HUES6 (cell line): Measurements from ENCODE around the gene HDDC2.

Experiments used
- H3K27ac ChIP-seq: 2 replicates; pipeline ENCODE4 v1.7.0; 2013; ENCODE audit warnings: low read depth, mild to moderate bottlenecking, low read length, inconsistent platforms
- H3K27me3 ChIP-seq: 2 replicates; pipeline ENCODE4 v1.6.1; 2013; ENCODE audit warnings: low read length; ENCODE audit not compliant: control insufficient read depth, insufficient read depth
- H3K36me3 ChIP-seq: 2 replicates; pipeline ENCODE4 v1.6.1; 2013; ENCODE audit warnings: low read length; ENCODE audit not compliant: control insufficient read depth, insufficient read depth
- H3K4me1 ChIP-seq: 2 replicates; pipeline ENCODE4 v1.6.1; 2013; ENCODE audit warnings: low read length; ENCODE audit not compliant: control insufficient read depth, insufficient read depth
- H3K4me3 ChIP-seq: 2 replicates; pipeline ENCODE4 v1.5.1; 2013; ENCODE audit warnings: low read depth, low read length
- H3K9ac ChIP-seq: one replicate; pipeline ENCODE4 v1.6.1; 2013; ENCODE audit warnings: mild to moderate bottlenecking, low read length
- H3K9me3 ChIP-seq: 2 replicates; pipeline ENCODE4 v1.6.1; 2013; ENCODE audit warnings: low read depth, low read length; ENCODE audit not compliant: control insufficient read depth, insufficient read depth

Gene HDDC2

DNA sequence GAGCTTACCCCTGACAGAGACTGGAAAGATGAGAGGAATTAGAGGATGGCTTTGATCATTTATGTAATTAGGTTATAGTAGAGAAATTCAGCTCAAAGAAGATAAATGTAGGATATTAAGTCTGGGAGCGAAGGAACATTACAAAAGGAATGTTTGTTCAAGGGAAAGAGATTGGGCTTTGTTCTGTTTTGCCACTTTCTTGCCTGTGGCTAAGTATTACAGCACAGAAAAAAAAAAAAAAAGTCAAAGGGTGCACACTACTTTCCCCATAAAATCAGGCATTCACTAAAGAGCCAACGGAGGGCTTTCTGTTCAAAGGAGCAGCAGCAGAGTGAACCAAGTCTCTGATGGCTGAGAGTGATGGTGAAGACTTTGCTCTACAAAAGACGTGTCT is 5.0 kb upstream of the HDDC2 start:
- Histone ChIP-seq H3K9ac (no peak overlapping the region), H3K27ac (no peak overlapping the region), H3K27me3 (no peaks in the 10 kb centered on the region), H3K9me3 (peaks cover 4% of the 10 kb centered on the region; the same call in 1 of the 2 replicates), H3K36me3 (no peaks in the 10 kb centered on the region), H3K4me1 (peaks cover 2% of the 10 kb centered on the region; the same call in 1 of the 2 replicates), H3K4me3 (no peak overlapping the region)

GRCh38 chr6:125304970-125305660 is 3.3 kb upstream of the HDDC2 start:
- Histone ChIP-seq H3K36me3 (peaks cover 3% of the 10 kb centered on the region), H3K27ac (no peak overlapping the region), H3K4me1 (no peaks in the 10 kb centered on the region), H3K4me3 (no peak overlapping the region), H3K9ac (no peak overlapping the region), H3K9me3 (peaks cover 4% of the 10 kb centered on the region; the same call in 1 of the 2 replicates), H3K27me3 (no peaks in the 10 kb centered on the region)

DNA sequence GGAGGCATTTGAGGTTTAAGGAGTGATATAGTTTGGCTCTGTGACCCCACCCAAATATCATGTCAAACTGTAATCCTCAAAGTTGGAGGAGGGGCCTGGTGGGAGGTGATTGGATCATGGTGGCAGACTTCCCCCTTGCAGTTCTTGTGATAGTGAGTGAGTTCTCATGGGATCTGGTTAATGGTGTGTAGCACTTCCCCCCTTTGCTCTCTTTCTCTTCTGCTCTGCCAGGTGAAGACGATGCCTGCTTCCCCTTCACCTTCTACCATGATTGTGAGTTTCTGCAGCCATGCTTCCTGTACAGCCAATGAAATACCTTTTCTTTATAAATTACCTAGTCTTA is 1.7 kb upstream of the HDDC2 start:
- H3K27me3 ChIP-seq: no peaks in the 10 kb centered on the region
- H3K36me3 ChIP-seq: peaks cover 15% of the 10 kb centered on the region
- H3K9ac ChIP-seq: no peak overlapping the region
- H3K4me1 ChIP-seq: no peaks in the 10 kb centered on the region
- no peak overlapping the region for H3K27ac ChIP-seq
- H3K4me3 ChIP-seq: no peak overlapping the region
- H3K9me3 ChIP-seq: peaks cover 4% of the 10 kb centered on the region; the same call in 1 of the 2 replicates

GRCh38 chr6:125302840-125303511 is 1.2 kb upstream of the HDDC2 start:
- Histone ChIP-seq H3K27ac (no peak overlapping the region), H3K4me3 (no peak overlapping the region), H3K4me1 (no peaks in the 10 kb centered on the region), H3K27me3 (no peaks in the 10 kb centered on the region), H3K36me3 (peaks cover 20% of the 10 kb centered on the region), H3K9ac (no peak overlapping the region), H3K9me3 (peaks cover 4% of the 10 kb centered on the region; the same call in 1 of the 2 replicates)

- H3K4me1 ChIP-seq: no peaks in the 10 kb centered on the region
- H3K9me3 ChIP-seq: peaks cover 4% of the 10 kb centered on the region; the same call in 1 of the 2 replicates
- H3K9ac ChIP-seq: peak overlapping the region; percentile 94
- H3K27ac ChIP-seq: peak overlapping the region; percentile 84; the same call in 1 of the 2 replicates
- H3K27me3 ChIP-seq: no peaks in the 10 kb centered on the region
- H3K4me3 ChIP-seq: peak overlapping the region; percentile 79
- H3K36me3 ChIP-seq: peaks cover 40% of the 10 kb centered on the region
Measured at GRCh38 chr6:125300992-125301434, 754 bp downstream of the HDDC2 start.

DNA sequence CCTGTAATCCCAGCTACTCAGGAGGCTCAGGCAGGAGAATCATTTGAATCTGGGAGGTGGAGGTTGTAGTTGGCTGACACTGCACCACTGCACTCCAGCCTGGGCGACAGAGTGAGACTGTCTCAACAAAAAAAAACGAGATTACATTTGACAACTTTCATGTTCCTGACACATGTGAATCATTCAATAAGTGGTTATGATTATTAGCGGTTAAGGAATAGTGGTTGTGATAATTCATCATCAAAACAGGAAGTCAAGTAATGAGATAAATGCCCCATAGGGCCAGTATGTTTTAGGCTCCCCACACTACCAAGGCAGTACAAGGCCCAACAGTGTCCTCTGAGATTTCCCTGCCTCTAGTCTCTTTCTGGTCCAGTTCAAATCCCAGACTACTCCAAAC is 2.5 kb downstream of the HDDC2 start:
- no peaks in the 10 kb centered on the region for H3K9me3 ChIP-seq
- H3K27me3 ChIP-seq: no peaks in the 10 kb centered on the region
- H3K4me3 ChIP-seq: no peak overlapping the region
- no peak overlapping the region for H3K27ac ChIP-seq
- H3K9ac ChIP-seq: no peak overlapping the region
- H3K4me1 ChIP-seq: no peaks in the 10 kb centered on the region
- H3K36me3 ChIP-seq: peaks cover 57% of the 10 kb centered on the region

DNA sequence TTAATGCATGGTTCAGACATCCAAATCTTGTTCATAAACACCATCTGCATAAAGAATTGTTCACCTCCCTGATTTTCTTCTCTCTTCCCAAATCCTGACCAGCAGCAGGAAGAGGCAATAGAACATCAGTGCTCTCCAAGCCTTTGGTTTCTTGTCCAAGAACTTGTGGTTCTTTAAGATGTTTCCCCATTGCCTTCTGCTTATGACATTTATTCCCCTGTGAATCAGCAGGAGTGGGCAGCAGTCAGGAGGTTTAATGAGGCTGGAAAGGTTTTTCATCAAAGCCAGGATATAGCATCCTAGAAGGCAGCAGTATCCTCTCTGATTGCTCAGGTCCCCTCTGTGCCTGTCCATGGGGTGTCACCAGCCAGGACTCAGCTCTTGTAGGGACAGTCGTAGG is 5.3 kb downstream of the HDDC2 start:
- Histone ChIP-seq H3K27ac (no peak overlapping the region), H3K9ac (no peak overlapping the region), H3K9me3 (no peaks in the 10 kb centered on the region), H3K4me3 (no peak overlapping the region), H3K4me1 (no peaks in the 10 kb centered on the region), H3K36me3 (peaks cover 84% of the 10 kb centered on the region), H3K27me3 (no peaks in the 10 kb centered on the region)

- H3K4me3 ChIP-seq: no peak overlapping the region
- H3K27me3 ChIP-seq: no peaks in the 10 kb centered on the region
- no peaks in the 10 kb centered on the region for H3K9me3 ChIP-seq
- H3K9ac ChIP-seq: no peak overlapping the region
- H3K27ac ChIP-seq: no peak overlapping the region
- peaks cover 93% of the 10 kb centered on the region for H3K36me3 ChIP-seq
- no peaks in the 10 kb centered on the region for H3K4me1 ChIP-seq
Measured at GRCh38 chr6:125294925-125295324, 6.8 kb downstream of the HDDC2 start.

DNA sequence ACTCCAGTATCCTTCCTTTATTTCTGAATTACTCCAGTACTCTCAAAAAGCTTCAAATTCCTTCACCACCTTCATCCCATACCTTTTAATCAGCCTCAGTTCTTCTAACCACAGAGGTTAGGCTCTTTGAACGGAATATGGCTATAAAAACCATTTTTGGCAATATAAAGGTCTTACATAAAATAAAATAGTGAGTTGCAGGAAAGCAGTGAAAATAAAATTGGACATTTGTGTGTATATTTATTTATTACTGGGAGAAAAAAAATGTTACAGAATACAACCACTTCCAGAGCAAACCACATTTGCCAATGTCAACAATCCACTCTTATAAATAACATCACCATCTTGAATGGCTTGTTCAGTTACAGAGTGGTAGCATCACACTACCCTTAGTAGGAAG is 7.7 kb downstream of the HDDC2 start:
- no peaks in the 10 kb centered on the region for H3K27me3 ChIP-seq
- no peaks in the 10 kb centered on the region for H3K4me1 ChIP-seq
- H3K9me3 ChIP-seq: no peaks in the 10 kb centered on the region
- peaks cover 89% of the 10 kb centered on the region for H3K36me3 ChIP-seq
- no peak overlapping the region for H3K27ac ChIP-seq
- H3K9ac ChIP-seq: no peak overlapping the region
- H3K4me3 ChIP-seq: no peak overlapping the region

DNA sequence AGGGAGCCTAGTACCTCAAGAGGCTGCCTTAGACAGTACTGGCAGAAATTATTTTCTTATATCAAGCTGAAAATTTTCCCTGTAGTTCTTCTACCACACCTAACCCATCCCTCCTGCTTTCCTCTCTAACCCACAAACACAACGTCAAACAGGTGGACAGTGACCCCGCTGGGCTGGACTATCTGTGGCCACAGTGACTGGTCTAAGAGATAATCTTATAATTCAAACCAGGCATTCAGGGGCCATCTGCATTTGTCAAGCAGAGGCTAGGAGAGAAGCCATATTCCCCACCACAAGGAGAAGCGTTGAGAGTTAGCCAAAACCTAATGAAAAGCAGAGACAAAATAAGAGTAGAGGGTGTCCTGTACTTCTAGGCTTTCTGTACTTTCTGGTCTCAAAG is 8.2 kb downstream of the HDDC2 start:
- H3K36me3 ChIP-seq: peaks cover 88% of the 10 kb centered on the region
- no peaks in the 10 kb centered on the region for H3K27me3 ChIP-seq
- no peak overlapping the region for H3K9ac ChIP-seq
- no peak overlapping the region for H3K27ac ChIP-seq
- H3K4me3 ChIP-seq: no peak overlapping the region
- no peaks in the 10 kb centered on the region for H3K4me1 ChIP-seq
- no peaks in the 10 kb centered on the region for H3K9me3 ChIP-seq

- Histone ChIP-seq H3K9me3 (peaks cover 4% of the 10 kb centered on the region; the same call in 1 of the 2 replicates), H3K27ac (no peak overlapping the region), H3K36me3 (peaks cover 66% of the 10 kb centered on the region), H3K4me3 (no peak overlapping the region), H3K4me1 (no peaks in the 10 kb centered on the region), H3K9ac (no peak overlapping the region), H3K27me3 (no peaks in the 10 kb centered on the region)
Measured at GRCh38 chr6:125287718-125288117, 14.0 kb downstream of the HDDC2 start.
